Immature natural killer cell (primary cell): Measurements from ENCODE around the gene C10orf71. TPM values are rescaled to one million over a fixed set of nuclear protein-coding genes. Genes with fewer than 3 reads are reported as not detected.
A peak's percentile ranks its signal among the peaks of the same experiment; 100 is the strongest.

Experiments
- DNase-seq, 3 donors: peaks; one replicate each; pipeline ENCODE4 v3.0.0; 2022; ENCODE audit warnings: mixed read lengths in 1 of 3
- H3K27ac Mint-ChIP-seq, 6 donors: one replicate each; pipeline ENCODE4 v1.8.0; 2020; ENCODE audit warnings: mixed read lengths in 6 of 6, mild to moderate bottlenecking in 5 of 6, inconsistent platforms in 4 of 6, moderate library complexity in 3 of 6
- H3K27me3 Mint-ChIP-seq, 3 donors: one replicate each; pipeline ENCODE4 v1.8.0; 2020 to 2021; ENCODE audit warnings: low read depth in 3 of 3, mild to moderate bottlenecking in 3 of 3, mixed read lengths in 3 of 3, moderate library complexity in 3 of 3, inconsistent platforms in 1 of 3
- H3K36me3 Mint-ChIP-seq, 3 donors: one replicate each; pipeline ENCODE4 v1.8.0; 2020; ENCODE audit warnings: mixed read lengths in 3 of 3, inconsistent platforms in 2 of 3, mild to moderate bottlenecking in 2 of 3
- H3K4me1 Mint-ChIP-seq, 2 donors: one replicate each; pipeline ENCODE4 v1.8.0; 2020; ENCODE audit warnings: inconsistent platforms in 2 of 2, mild to moderate bottlenecking in 2 of 2, mixed read lengths in 2 of 2, moderate library complexity in 1 of 2
- H3K4me3 Mint-ChIP-seq, 5 donors: one replicate each; pipeline ENCODE4 v1.8.0; 2020; ENCODE audit warnings: mild to moderate bottlenecking in 5 of 5, mixed read lengths in 5 of 5, inconsistent platforms in 3 of 5, moderate library complexity in 3 of 5
- H3K9me3 Mint-ChIP-seq, 6 donors: one replicate each; pipeline ENCODE4 v1.8.0; 2020; ENCODE audit warnings: mild to moderate bottlenecking in 6 of 6, mixed read lengths in 6 of 6, inconsistent platforms in 4 of 6, moderate library complexity in 3 of 6
- polyA plus RNA-seq, 3 donors: library from polyadenylated mRNA; unstranded; fragments of 300-500 nt; fragmentation: Illumina TruSeq; gene quantifications; one replicate each; pipeline ENCODE4 v1.2.3, GENCODE V29; 2021

The C10orf71 gene
- polyA plus RNA-seq, 3 donors from 2014 or later, result not detected

DNA sequence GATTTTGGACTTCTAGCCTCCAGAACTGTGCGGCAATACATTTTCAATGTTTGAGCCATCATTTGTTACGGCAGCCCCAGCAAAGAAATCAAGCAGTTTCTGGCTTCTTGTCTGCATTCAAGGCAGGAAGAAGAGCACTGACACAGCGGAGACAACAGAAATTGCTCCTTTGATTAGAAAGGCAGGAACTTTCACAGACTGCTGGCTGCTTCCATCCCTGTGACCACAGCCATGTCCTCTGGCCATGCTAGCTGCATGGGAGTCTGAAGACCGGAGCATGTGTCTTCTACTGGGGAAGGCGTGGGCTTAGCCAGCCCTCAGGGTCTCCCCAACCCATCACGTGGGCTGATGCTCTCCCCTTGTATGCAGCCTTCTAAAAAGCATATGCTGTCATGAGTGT lies 19.1 kb downstream of the C10orf71 start:
- Mint-ChIP-seq H3K4me3 (no peak overlapping the region), H3K4me1 (no peaks in the 10 kb centered on the region), H3K27ac (no peak overlapping the region), H3K36me3 (peaks cover 0 to 5% (median 0%) of the 10 kb centered on the region in 3 donors), H3K9me3 (no peaks in the 10 kb centered on the region), H3K27me3 (peaks cover 1 to 7% (median 3%) of the 10 kb centered on the region in 3 donors)
- no peak for DNase-seq

DNA sequence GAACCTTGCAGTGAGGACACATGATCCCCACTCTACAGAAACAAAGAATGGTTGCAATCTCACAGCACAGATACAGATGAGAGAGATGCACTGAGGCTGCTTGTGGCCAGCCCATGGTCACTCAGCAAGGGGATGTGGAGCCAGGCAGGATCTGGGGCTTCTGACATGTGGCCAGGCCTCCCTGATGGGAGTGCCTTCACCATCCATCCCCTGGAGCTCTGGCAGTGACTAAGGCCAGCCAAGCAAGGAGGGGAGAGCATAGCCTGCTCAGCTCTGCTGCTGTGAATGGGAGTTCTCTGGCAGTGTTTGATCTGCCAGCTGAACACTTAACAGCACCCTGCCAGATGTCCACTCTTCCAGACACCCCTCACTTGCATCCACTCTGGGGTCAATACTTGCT lies 19.8 kb downstream of the C10orf71 start:
- no peaks in the 10 kb centered on the region for H3K36me3 Mint-ChIP-seq
- H3K4me3 Mint-ChIP-seq, result no peak overlapping the region
- H3K27me3 Mint-ChIP-seq, result peaks cover 1 to 7% (median 3%) of the 10 kb centered on the region in 3 donors

DNA sequence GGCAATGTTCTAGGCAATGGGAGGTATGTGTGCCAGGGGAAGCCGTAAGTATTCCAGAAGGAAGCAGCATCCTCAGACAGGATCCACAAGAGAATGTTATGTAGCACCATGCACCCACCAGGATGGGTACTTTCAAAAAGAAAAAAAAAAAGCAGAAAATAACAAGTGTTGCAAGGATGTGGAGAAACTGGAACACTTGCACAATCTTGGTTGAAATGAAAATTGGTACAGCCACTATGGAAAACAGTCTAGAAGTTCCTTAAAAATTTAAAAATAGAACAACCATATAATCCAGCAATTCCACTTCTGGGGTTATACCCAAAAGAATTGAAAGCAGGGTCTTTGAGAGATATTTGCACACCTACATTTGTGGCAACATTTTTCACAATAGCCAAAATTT lies 20.2 kb downstream of the C10orf71 start:
- Mint-ChIP-seq H3K36me3 (no peaks in the 10 kb centered on the region), H3K4me3 (no peak overlapping the region), H3K27me3 (peaks cover 0 to 7% (median 2%) of the 10 kb centered on the region in 3 donors), H3K4me1 (no peaks in the 10 kb centered on the region), H3K27ac (no peak overlapping the region), H3K9me3 (no peaks in the 10 kb centered on the region)
- DNase-seq, result no peak

More for the DNA sequence above, 19.8 kb downstream of the C10orf71 start:
- DNase-seq, result no peak
- Mint-ChIP-seq H3K27ac (no peak overlapping the region), H3K9me3 (no peaks in the 10 kb centered on the region), H3K4me1 (no peaks in the 10 kb centered on the region)

DNA sequence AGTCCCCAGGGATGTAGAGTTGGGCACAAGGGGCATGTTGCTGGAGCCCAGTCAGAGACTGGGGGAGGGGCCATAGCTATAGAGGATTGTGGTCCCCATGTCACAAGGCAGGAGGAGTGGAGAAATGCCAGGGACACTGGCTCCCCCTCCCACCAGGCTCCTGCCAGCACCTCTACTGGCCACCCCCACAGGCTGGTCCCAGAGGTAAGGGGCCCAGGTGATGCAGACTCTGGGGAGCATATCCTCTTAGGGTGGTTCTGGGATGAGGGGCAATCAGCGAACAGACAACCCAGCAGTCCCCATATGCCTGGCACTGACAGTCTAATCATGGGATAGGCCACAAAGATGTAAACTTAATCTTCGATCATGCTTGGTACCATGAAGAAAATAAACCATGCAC lies 21.2 kb downstream of the C10orf71 start:
- no peaks in the 10 kb centered on the region for H3K36me3 Mint-ChIP-seq
- H3K4me3 Mint-ChIP-seq, result no peak overlapping the region
- peaks cover 0 to 5% (median 2%) of the 10 kb centered on the region in 3 donors for H3K27me3 Mint-ChIP-seq
- no peak overlapping the region for H3K27ac Mint-ChIP-seq
- no peak for DNase-seq
- no peaks in the 10 kb centered on the region for H3K9me3 Mint-ChIP-seq
- no peaks in the 10 kb centered on the region for H3K4me1 Mint-ChIP-seq

DNA sequence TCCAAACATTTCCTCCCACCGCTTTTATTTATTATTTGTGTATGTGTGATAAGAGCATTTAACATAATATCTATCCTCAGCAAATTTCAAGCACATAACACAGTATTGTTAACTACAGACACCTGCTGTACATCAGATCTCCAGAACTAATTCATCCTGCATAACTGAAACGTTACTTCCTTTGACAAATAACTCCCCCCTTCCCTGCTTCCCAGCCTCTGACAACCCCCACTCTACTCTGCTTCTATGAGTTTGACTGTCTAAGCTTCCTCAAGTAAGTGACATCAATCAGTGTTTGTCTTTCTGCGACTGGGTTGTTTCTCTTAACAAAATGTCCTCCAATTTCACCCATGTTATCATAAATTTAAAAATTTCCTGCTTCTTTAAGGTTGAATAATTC lies 22.1 kb downstream of the C10orf71 start:
- no peak overlapping the region for H3K27ac Mint-ChIP-seq
- peaks cover 0 to 5% (median 2%) of the 10 kb centered on the region in 3 donors for H3K27me3 Mint-ChIP-seq
- no peak for DNase-seq
- H3K9me3 Mint-ChIP-seq, result no peaks in the 10 kb centered on the region
- H3K4me3 Mint-ChIP-seq, result no peak overlapping the region
- no peaks in the 10 kb centered on the region for H3K4me1 Mint-ChIP-seq
- H3K36me3 Mint-ChIP-seq, result no peaks in the 10 kb centered on the region

DNA sequence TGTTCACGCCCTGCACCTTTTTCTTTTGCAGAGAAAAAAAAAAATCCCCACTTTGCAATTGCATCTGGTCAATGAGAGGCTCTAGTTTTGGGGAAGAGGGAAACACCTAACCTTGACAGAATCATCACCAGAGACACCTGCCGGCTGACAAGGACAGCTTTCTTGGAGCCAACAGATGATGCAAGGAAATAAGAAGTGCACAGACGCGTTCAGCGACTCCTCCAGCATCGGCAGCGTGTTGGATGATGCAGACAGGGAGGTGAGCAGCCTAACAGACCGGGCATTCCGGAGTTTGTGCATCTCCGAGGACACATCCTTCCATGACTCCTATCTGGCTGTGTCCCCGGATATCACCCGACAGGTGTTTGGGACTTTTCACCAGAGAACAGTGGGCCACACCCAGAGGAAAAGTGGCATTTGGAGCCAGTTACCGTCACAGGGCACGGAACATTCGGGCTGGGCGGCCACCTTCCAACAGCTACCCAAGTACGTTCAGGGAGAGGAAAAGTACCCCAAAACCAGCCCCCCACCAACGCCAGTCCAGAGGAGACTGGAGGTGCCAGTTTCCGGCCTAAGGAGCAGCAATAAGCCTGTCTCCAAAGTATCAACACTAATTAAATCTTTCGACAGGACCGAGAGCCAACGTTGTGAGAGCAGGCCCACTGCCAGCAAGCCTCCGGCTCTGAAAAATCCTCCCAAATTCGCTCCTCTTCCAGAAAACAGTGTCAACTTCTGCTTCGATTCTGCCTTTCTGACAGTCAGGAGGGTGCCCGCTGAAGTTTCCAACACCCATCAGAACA lies 23.6 kb downstream of the C10orf71 start:
- DNase-seq, result no peak
- Mint-ChIP-seq H3K4me3 (no peak overlapping the region), H3K27me3 (peaks cover 0 to 5% (median 2%) of the 10 kb centered on the region in 3 donors), H3K27ac (no peak overlapping the region), H3K9me3 (no peaks in the 10 kb centered on the region), H3K36me3 (no peaks in the 10 kb centered on the region), H3K4me1 (no peaks in the 10 kb centered on the region)

DNA sequence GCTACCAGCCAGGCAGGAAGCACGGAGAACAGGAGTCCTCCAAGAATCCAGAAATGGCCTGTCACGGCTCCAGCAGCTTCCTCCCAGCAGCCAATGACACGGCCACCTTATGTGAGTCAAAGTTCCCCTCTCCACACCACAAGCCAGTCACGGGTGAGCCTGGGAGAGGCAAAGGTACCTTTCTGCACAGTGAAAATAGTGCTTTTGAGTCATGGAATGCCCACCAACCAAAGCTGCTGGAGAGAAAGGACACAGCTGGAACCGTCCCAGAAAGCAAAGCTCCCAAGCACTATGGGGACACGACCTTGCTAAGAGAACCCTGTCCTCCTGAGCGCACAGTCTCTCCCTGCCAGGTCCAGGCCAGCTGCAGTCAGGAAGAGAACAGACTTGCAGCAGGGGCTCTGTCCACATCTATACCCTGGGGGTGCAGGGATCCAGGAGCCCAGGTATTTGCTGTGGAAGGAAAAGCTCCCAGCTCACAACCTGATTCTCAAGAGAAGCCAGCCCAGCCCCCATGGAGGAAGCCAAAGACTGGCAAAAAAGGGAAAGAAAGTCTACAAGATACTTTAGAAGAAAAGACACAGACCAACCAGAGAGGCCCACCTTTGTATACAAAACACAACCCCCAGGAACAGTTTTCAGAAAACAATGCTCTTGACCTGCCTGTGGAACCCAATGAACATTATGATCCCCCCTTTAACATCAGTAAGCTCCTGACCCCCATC lies 24.4 kb downstream of the C10orf71 start:
- Mint-ChIP-seq H3K4me1 (no peaks in the 10 kb centered on the region), H3K27ac (no peak overlapping the region), H3K4me3 (no peak overlapping the region), H3K36me3 (no peaks in the 10 kb centered on the region), H3K9me3 (no peaks in the 10 kb centered on the region), H3K27me3 (peaks cover 0 to 5% (median 2%) of the 10 kb centered on the region in 3 donors)
- DNase-seq, result no peak

DNA sequence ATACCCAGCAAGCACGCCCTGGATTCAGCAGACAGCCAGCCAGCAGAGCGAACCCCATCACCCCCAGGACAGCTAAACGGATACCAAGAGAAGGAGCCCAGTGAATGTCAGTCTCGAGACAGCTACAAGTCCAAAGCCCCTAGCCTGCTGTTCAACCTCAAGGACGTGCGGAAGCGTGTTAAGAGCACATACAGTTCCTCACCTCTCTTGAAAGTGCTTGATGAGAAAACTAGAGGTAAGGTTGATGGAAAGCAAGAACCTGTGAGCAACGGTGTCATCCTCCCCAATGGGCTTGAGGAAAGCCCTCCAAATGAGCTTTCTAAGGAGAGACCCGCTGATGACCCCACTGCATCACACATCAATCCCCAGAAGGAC lies 24.9 kb downstream of the C10orf71 start:
- Mint-ChIP-seq H3K9me3 (no peaks in the 10 kb centered on the region), H3K27me3 (peaks cover 0 to 2% (median 2%) of the 10 kb centered on the region in 3 donors), H3K4me1 (no peaks in the 10 kb centered on the region), H3K36me3 (no peaks in the 10 kb centered on the region), H3K4me3 (no peak overlapping the region), H3K27ac (no peak overlapping the region)
- no peak for DNase-seq

DNA sequence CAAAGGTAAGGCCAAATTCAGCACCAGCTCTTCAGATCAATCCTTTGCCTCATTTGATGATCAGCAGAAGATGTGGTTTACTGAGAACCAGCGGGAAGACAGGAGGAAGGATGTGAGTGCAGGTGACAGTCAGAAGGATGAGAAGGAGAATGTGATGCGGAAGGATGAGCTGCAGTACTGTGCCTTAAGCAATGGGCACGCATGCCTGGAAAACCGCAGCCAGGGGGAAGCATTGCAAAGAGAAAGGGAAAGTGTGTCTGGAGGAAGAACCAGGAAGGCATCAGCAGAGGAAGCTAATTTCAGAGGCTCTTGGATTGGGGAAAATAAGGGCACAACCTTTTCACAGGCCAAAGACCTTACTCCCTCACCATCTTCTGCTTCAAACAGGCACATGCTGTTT lies 25.7 kb downstream of the C10orf71 start:
- Mint-ChIP-seq H3K9me3 (no peaks in the 10 kb centered on the region), H3K4me3 (no peak overlapping the region), H3K36me3 (no peaks in the 10 kb centered on the region), H3K27me3 (peaks cover 0 to 2% (median 0%) of the 10 kb centered on the region in 3 donors), H3K27ac (no peak overlapping the region), H3K4me1 (no peaks in the 10 kb centered on the region)
- DNase-seq, result no peak

DNA sequence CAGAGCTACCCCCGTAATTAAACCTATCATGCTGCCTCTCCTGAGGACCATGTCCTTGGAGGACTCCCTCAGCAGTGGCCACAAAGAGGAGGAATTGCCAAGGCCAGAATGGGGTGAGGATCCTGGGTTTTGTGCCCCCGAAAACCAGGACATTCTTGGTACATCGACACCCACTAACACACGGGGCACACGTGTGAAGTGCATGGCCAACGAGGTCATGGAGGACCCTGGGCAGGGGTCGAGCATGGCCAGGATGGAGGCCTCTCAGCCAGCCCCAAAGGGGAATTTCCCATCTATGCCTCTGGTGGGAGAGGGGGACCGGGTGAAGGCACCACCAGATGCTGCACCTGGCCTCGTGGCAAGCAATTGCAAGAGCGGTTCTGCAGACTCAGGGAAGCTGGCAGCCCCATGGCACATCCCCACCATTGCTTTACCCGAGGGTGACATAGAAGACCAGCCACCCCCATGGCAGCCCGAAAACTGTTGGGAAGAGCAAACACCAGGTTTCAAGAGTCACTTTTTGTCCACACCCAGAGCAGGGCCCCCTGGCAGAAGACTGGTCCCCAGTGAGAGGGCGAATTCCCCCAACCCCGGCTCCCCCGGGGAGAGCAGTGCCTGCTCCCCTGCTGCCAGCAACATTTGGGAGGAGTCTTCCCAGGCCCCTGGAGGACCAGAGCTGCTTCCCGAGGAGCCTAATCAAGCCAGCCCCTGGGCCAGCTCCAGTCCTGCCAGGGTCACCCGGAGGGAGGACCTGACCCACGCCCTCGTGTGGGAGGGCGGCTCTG lies 26.4 kb downstream of the C10orf71 start:
- H3K9me3 Mint-ChIP-seq, result no peaks in the 10 kb centered on the region
- DNase-seq, result no peak
- H3K4me3 Mint-ChIP-seq, result no peak overlapping the region
- no peak overlapping the region for H3K27ac Mint-ChIP-seq
- H3K36me3 Mint-ChIP-seq, result no peaks in the 10 kb centered on the region
- H3K27me3 Mint-ChIP-seq, result peaks cover 0 to 2% (median 0%) of the 10 kb centered on the region in 3 donors
- no peaks in the 10 kb centered on the region for H3K4me1 Mint-ChIP-seq

DNA sequence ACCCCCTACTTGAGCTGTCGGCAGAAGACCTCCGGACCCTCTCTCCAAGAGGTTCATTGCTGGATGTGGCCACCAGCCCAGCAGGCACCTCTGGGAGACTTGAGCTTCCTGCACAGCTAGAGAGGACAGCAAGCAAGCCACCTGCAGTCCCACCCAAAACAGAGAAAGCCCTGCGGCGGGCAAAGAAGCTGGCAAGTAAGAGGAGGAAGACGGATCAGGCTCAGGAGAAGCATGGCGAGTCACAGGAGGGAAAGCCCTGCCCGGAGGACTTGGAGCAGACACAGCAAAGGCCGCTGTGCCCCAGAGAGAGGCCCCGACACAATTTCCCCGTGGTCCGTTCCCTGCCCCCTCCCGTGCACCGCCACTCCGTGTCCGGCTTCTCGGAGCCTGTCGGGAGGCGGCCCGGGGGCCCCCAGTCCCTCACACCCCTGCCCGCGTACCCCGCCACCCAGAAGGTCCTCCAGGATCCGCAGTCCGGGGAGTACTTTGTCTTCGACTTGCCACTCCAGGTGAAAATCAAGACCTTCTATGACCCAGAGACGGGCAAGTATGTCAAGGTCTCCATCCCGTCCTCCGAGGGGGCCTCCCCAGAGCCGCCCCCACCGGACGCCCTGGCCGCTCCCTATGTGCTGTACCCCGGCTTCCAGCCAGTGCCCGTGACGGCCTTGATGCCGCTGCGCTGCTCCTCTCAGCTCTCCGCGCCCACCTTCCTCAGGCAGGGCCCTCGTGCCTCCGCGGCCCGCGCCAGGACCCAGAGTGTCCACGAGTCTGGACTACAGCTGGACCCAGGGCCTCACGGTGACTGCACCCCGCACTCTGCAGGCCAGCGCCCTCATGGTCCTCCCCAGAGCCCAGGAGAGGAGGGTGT lies 27.2 kb downstream of the C10orf71 start:
- Mint-ChIP-seq H3K4me1 (no peaks in the 10 kb centered on the region), H3K27me3 (peaks cover 0 to 2% (median 0%) of the 10 kb centered on the region in 3 donors), H3K36me3 (peaks cover 0 to 3% (median 0%) of the 10 kb centered on the region in 3 donors), H3K4me3 (no peak overlapping the region), H3K9me3 (no peaks in the 10 kb centered on the region), H3K27ac (no peak overlapping the region)
- no peak for DNase-seq

DNA sequence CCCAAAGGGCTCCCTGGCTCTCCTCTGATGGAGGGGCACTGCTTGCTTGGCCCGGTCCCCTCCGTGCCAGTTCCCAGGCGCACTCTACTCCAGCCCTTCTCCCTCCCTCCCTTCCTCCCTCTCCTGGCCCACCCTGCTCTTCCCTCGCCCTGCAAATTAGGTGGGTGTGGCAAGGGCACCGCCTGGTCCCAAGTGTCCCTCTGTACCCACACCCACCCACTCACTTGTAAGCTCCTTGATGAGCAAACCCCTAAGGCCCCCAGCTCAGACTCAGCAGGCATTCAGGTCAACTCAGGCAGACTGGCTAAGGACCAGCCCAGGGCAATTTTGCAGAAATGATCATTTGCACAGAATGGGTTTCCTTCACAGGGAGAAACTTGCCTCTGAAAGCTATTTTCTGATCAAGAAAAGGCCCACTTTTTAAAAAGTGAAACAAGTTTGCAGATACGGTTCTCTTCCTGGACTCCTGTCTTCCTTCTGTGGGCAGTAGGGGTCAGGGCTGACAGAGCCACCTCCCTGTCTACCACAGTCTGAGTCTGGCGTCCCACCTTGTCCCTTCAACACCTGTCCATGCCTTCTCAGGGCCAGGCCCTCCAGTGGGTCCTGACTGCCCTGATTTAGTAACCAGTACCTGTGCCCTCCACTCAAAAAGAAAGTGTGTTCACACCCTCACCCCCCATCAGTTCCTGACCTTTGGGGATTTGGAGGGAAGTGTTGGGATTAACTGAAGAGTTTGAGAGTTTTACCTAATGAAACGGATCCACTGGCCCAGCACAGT lies 28.3 kb downstream of the C10orf71 start:
- Mint-ChIP-seq H3K4me1 (no peaks in the 10 kb centered on the region), H3K4me3 (peak overlapping the region in 1 of 5 donors; percentile 33), H3K9me3 (no peaks in the 10 kb centered on the region), H3K36me3 (peaks cover 0 to 3% (median 0%) of the 10 kb centered on the region in 3 donors), H3K27me3 (peaks cover 0 to 6% (median 0%) of the 10 kb centered on the region in 3 donors), H3K27ac (peak overlapping the region in 1 of 6 donors; percentile 40)
- no peak for DNase-seq
